H9 (cell line): ENCODE results near the gene THPO. TPM values are rescaled to one million over a fixed set of nuclear protein-coding genes. Genes with fewer than 3 reads are reported as not detected.

Experiments
- DNase-seq: peaks from one replicate; pipeline ENCODE4 v3.0.0-alpha.2; 2017
- H2AFZ ChIP-seq: one replicate; pipeline ENCODE4 v1.6.1; 2013; ENCODE audit warnings: mild to moderate bottlenecking, low read length, control low read depth, moderate library complexity
- H2AK5ac ChIP-seq: 2 replicates; pipeline ENCODE4 v1.6.1; 2013; ENCODE audit warnings: low read length, control low read depth, mixed read lengths; ENCODE audit not compliant: insufficient read length
- H2BK120ac ChIP-seq: one replicate; pipeline ENCODE4 v1.6.1; 2013; ENCODE audit warnings: low read depth, mild to moderate bottlenecking, low read length, control low read depth, inconsistent platforms; ENCODE audit not compliant: poor library complexity, severe bottlenecking
- H2BK12ac ChIP-seq: 2 replicates; pipeline ENCODE4 v1.6.1; 2013; ENCODE audit warnings: low read length, control low read depth, mixed read lengths, low read depth; ENCODE audit not compliant: insufficient read length
- H2BK15ac ChIP-seq: 2 replicates; pipeline ENCODE4 v1.6.1; 2013; ENCODE audit warnings: low read depth, low read length, control low read depth
- H2BK20ac ChIP-seq: one replicate; pipeline ENCODE4 v1.6.1; 2013; ENCODE audit warnings: low read depth, mild to moderate bottlenecking, low read length, control low read depth, inconsistent platforms; ENCODE audit not compliant: poor library complexity, severe bottlenecking
- H2BK5ac ChIP-seq: 2 replicates; pipeline ENCODE4 v1.6.1; 2013; ENCODE audit warnings: low read length, control low read depth, mixed read lengths; ENCODE audit not compliant: insufficient read length
- H3K14ac ChIP-seq: 2 replicates; pipeline ENCODE4 v1.6.1; 2013; ENCODE audit warnings: low read length, control low read depth; ENCODE audit not compliant: insufficient read depth
- H3K18ac ChIP-seq: 2 replicates; pipeline ENCODE4 v1.6.1; 2013; ENCODE audit warnings: low read depth, mild to moderate bottlenecking, mixed read lengths, low read length, control low read depth; ENCODE audit not compliant: insufficient read length
- H3K23ac ChIP-seq: 2 replicates; pipeline ENCODE4 v1.6.1; 2013; ENCODE audit warnings: low read length, control low read depth, mixed read lengths, low read depth; ENCODE audit not compliant: insufficient read length
- H3K23me2 ChIP-seq: 2 replicates; pipeline ENCODE4 v1.6.1; 2013; ENCODE audit warnings: low read depth, mild to moderate bottlenecking, mixed read lengths, low read length, control low read depth; ENCODE audit not compliant: insufficient read length, poor library complexity, severe bottlenecking
- H3K27ac ChIP-seq: 2 replicates; pipeline ENCODE4 v1.5.1; 2013; ENCODE audit warnings: low read length, control low read depth, mixed read lengths, low read depth; ENCODE audit not compliant: insufficient read length
- H3K27me3 ChIP-seq: 2 replicates; pipeline ENCODE4 v1.6.1; 2013; ENCODE audit warnings: low read length, control low read depth, inconsistent platforms; ENCODE audit not compliant: insufficient read depth
- H3K4ac ChIP-seq: 2 replicates; pipeline ENCODE4 v1.6.1; 2013; ENCODE audit warnings: low read depth, mild to moderate bottlenecking, control low read depth, inconsistent platforms, low read length, moderate library complexity
- H3K4me1 ChIP-seq: 2 replicates; pipeline ENCODE4 v1.6.1; 2013; ENCODE audit warnings: low read length, control low read depth, inconsistent platforms; ENCODE audit not compliant: insufficient read depth
- H3K4me2 ChIP-seq: 2 replicates; pipeline ENCODE4 v1.6.1; 2013; ENCODE audit warnings: low read length, control low read depth, mixed read lengths; ENCODE audit not compliant: insufficient read length, insufficient read depth
- H3K56ac ChIP-seq: 2 replicates; pipeline ENCODE4 v1.6.1; 2013; ENCODE audit warnings: low read depth, mild to moderate bottlenecking, mixed read lengths, low read length, control low read depth; ENCODE audit not compliant: insufficient read length
- H3K79me1 ChIP-seq: 2 replicates; pipeline ENCODE4 v1.6.1; 2013; ENCODE audit warnings: low read depth, mild to moderate bottlenecking, moderate library complexity, low read length, control low read depth, inconsistent platforms; ENCODE audit not compliant: insufficient read depth, poor library complexity, severe bottlenecking
- H3K79me2 ChIP-seq: 2 replicates; pipeline ENCODE4 v1.6.1; 2013; ENCODE audit warnings: low read length, control low read depth, inconsistent platforms; ENCODE audit not compliant: insufficient read depth
- H3K9ac ChIP-seq: 2 replicates; pipeline ENCODE4 v1.6.1; 2013; ENCODE audit warnings: low read length, control low read depth, mixed read lengths; ENCODE audit not compliant: insufficient read length; ENCODE audit errors: extremely low read depth
- H3K9me3 ChIP-seq: one replicate; pipeline ENCODE4 v1.6.1; 2013; ENCODE audit warnings: low read depth, low read length, inconsistent platforms; ENCODE audit not compliant: control insufficient read depth
- H3T11ph ChIP-seq: one replicate; pipeline ENCODE4 v1.6.1; 2013; ENCODE audit warnings: mild to moderate bottlenecking, low read length, control low read depth, inconsistent platforms
- H4K20me1 ChIP-seq: one replicate; pipeline ENCODE4 v1.6.1; 2013; ENCODE audit not compliant: control insufficient read depth, insufficient read length, insufficient read depth
- H4K5ac ChIP-seq: 2 replicates; pipeline ENCODE4 v1.6.1; 2013; ENCODE audit warnings: low read depth, mild to moderate bottlenecking, mixed read lengths, low read length, control low read depth; ENCODE audit not compliant: insufficient read length
- H4K8ac ChIP-seq: replicated peaks from 2 replicates; pipeline ENCODE4 v1.6.1; 2013; ENCODE audit warnings: low read length, control low read depth, mixed read lengths, low read depth; ENCODE audit not compliant: insufficient read length
- H4K91ac ChIP-seq: 2 replicates; pipeline ENCODE4 v1.6.1; 2013; ENCODE audit warnings: low read depth, mild to moderate bottlenecking, moderate library complexity, mixed read lengths, low read length, control low read depth; ENCODE audit not compliant: insufficient read length
- H3K27ac Mint-ChIP-seq, 3 experiments: 2 replicates in 2 of 3; 3 replicates in 1 of 3; pipeline ENCODE4 v1.8.0; 2020 to 2021; ENCODE audit warnings: mixed read lengths in 3 of 3, mild to moderate bottlenecking in 1 of 3, moderate library complexity in 1 of 3
- H3K27me3 Mint-ChIP-seq: 2 replicates; pipeline ENCODE4 v1.8.0; 2021; ENCODE audit warnings: low read depth, mild to moderate bottlenecking, moderate library complexity, mixed read lengths
- H3K36me3 Mint-ChIP-seq, 3 experiments: 2 replicates in 2 of 3; 3 replicates in 1 of 3; pipeline ENCODE4 v1.8.0; 2020 to 2021; ENCODE audit warnings: low read depth in 3 of 3, mixed read lengths in 3 of 3; ENCODE audit not compliant: insufficient read depth in 1 of 3
- H3K4me1 Mint-ChIP-seq, 2 experiments: 2 replicates each; pipeline ENCODE4 v1.8.0; 2020; ENCODE audit warnings: mixed read lengths in 2 of 2
- H3K4me3 Mint-ChIP-seq, 2 experiments: 2 replicates in 1 of 2; 3 replicates in 1 of 2; pipeline ENCODE4 v1.8.0; 2020 to 2021; ENCODE audit warnings: mild to moderate bottlenecking in 2 of 2, mixed read lengths in 2 of 2, moderate library complexity in 1 of 2
- H3K9me3 Mint-ChIP-seq, 2 experiments: 2 replicates in 1 of 2; 3 replicates in 1 of 2; pipeline ENCODE4 v1.8.0; 2020; ENCODE audit warnings: mild to moderate bottlenecking in 2 of 2, mixed read lengths in 2 of 2, moderate library complexity in 1 of 2
- CTCF ChIP-seq: fragments of 200-600 bp; sonication (generic); conservative IDR thresholded peaks from 3 replicates; pipeline ENCODE4 v1.8.0; 2021; ENCODE audit warnings: antibody characterized with exemption, mild to moderate bottlenecking
- WGBS: extraction: QIAGEN DNeasy Blood & Tissue Kit; methylation state at CpG from one replicate; pipeline ENCODE4 v1.1.7; 2013; ENCODE audit warnings: missing lambda C conversion rate, low lambda C conversion rate, mixed read lengths; ENCODE audit not compliant: insufficient read length; ENCODE audit errors: extremely low coverage; 5-methylcytosine and 5-hydroxymethylcytosine counted together
- total RNA-seq: library from RNA; stranded (reverse); gene quantifications from 2 replicates; pipeline ENCODE4 v1.2.1, GENCODE V29; 2021

The THPO gene
- total RNA-seq, 1 experiment from 2014 or later: 0.85 TPM

- Histone ChIP-seq H3K14ac (no peak overlapping the region), H2AK5ac (no peak overlapping the region), H2BK5ac (no peak overlapping the region), H4K8ac (no peak overlapping the region), H3K27me3 (no peaks in the 10 kb centered on the region; the same call in 1 of the 2 replicates), H3K4me2 (no peak overlapping the region), H4K91ac (no peak overlapping the region), H3K18ac (no peak overlapping the region), H3K27ac (no peak overlapping the region), H4K20me1 (peaks cover 2% of the 10 kb centered on the region), H3K4ac (no peak overlapping the region), H3K23me2 (peaks cover 25% of the 10 kb centered on the region), H3K9me3 (no peaks in the 10 kb centered on the region), H2AFZ (no peak overlapping the region), H2BK20ac (no peak overlapping the region), H3K79me1 (no peaks in the 10 kb centered on the region), H2BK12ac (no peak overlapping the region), H3T11ph (no peak overlapping the region), H2BK120ac (no peak overlapping the region), H3K56ac (no peak overlapping the region), H4K5ac (no peak overlapping the region), H3K23ac (no peak overlapping the region), H3K9ac (no peak overlapping the region), H3K4me1 (peaks cover 2% of the 10 kb centered on the region; the same call in 1 of the 2 replicates), H2BK15ac (no peak overlapping the region), H3K79me2 (no peaks in the 10 kb centered on the region; the same call in 1 of the 2 replicates)
- Mint-ChIP-seq H3K4me1 (peaks cover 21 to 26% of the 10 kb centered on the region in 2 experiments), H3K27me3 (peaks cover 8% of the 10 kb centered on the region), H3K27ac (peak overlapping the region in 1 of 3 experiments; percentile 15; a peak in 1 of 7 replicates), H3K36me3 (peaks cover 18 to 40% (median 35%) of the 10 kb centered on the region in 3 experiments; a peak in 6 of 7 replicates), H3K9me3 (no peaks in the 10 kb centered on the region; a peak in 1 of 5 replicates), H3K4me3 (peak overlapping the region; percentile 62 to 90; a peak in 4 of 5 replicates)
- no peak for DNase-seq
- TF ChIP-seq CTCF: no peak
- whole genome bisulfite sequencing: no CpG with 5 or more reads among the region's 9 CpGs
Measured at GRCh38 chr3:184359610-184360009, 18.4 kb downstream of the THPO start.
